Measurements from ENCODE around the gene ST14. TPM values are rescaled to one million over a fixed set of nuclear protein-coding genes. Genes with fewer than 3 reads are reported as not detected.

The ST14 gene
- total and polyA plus RNA-seq, 10 of the 15 experiments (the other 5 are each of a cell fraction or from before 2014, with no cell fraction given), result 0.02 to 3.9 (median 0.73) TPM; not detected in 2

DNA sequence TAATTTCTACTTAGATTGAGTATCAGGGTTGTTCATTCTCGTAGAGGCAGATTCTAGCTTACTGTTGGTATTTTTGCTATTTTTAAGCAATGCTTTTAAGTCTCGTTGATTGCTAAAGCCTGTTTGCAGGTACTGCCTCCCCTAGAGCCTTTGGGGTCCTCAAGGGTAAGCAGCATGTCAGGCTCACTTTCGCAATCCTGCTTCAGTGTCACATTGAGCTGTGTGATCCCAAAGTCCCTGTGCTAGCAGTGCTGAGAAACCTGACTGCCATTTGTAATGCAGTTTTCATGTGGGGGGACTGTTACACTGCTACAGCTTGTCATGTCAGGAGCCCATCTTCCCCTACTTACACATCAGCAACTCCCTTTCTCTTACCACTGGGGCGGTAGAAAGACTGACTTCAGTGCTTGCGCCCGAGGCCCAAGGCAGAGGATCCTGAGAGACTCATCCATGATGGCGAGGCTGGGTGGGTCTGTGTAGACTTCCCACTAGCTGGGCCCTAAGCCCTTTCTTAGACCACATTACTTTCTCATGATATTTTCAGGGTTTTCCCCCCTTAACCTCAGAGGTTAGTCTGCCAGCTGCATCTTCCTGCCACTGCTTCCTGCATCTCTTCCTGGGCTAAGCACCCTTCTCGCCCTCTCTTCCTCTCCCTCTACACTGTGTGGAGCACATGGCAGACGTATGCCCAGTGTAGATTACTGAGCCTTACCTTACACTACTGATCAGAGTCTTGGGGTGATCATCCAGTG lies 40.8 kb upstream of the ST14 start (continued):
- TF ChIP-seq, protein P1, sequence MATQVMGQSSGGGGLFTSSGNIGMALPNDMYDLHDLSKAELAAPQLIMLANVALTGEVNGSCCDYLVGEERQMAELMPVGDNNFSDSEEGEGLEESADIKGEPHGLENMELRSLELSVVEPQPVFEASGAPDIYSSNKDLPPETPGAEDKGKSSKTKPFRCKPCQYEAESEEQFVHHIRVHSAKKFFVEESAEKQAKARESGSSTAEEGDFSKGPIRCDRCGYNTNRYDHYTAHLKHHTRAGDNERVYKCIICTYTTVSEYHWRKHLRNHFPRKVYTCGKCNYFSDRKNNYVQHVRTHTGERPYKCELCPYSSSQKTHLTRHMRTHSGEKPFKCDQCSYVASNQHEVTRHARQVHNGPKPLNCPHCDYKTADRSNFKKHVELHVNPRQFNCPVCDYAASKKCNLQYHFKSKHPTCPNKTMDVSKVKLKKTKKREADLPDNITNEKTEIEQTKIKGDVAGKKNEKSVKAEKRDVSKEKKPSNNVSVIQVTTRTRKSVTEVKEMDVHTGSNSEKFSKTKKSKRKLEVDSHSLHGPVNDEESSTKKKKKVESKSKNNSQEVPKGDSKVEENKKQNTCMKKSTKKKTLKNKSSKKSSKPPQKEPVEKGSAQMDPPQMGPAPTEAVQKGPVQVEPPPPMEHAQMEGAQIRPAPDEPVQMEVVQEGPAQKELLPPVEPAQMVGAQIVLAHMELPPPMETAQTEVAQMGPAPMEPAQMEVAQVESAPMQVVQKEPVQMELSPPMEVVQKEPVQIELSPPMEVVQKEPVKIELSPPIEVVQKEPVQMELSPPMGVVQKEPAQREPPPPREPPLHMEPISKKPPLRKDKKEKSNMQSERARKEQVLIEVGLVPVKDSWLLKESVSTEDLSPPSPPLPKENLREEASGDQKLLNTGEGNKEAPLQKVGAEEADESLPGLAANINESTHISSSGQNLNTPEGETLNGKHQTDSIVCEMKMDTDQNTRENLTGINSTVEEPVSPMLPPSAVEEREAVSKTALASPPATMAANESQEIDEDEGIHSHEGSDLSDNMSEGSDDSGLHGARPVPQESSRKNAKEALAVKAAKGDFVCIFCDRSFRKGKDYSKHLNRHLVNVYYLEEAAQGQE (IDR thresholded peaks at IDR 0.05; ENCODE audit: low read depth, low read length), result no peak
- TF ChIP-seq POLR2AphosphoS2 (IDR thresholded peaks at IDR 0.05; ENCODE audit: low read depth, low read length), result no peak
- no peak for TF ChIP-seq SRF (IDR thresholded peaks at IDR 0.05; ENCODE audit: low read depth in 2 of 2, low read length in 2 of 2)
- no peak for TF ChIP-seq SP1 (IDR thresholded peaks at IDR 0.05; ENCODE audit: low read depth, low read length)
- no peak for TF ChIP-seq NR2C2 (IDR thresholded peaks at IDR 0.05; ENCODE audit: borderline replicate concordance, control insufficient read depth, insufficient read length, low read depth)
- TF ChIP-seq, protein P2, sequence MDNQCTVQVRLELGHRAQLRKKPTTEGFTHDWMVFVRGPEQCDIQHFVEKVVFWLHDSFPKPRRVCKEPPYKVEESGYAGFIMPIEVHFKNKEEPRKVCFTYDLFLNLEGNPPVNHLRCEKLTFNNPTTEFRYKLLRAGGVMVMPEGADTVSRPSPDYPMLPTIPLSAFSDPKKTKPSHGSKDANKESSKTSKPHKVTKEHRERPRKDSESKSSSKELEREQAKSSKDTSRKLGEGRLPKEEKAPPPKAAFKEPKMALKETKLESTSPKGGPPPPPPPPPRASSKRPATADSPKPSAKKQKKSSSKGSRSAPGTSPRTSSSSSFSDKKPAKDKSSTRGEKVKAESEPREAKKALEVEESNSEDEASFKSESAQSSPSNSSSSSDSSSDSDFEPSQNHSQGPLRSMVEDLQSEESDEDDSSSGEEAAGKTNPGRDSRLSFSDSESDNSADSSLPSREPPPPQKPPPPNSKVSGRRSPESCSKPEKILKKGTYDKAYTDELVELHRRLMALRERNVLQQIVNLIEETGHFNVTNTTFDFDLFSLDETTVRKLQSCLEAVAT (IDR thresholded peaks at IDR 0.05), result no peak
- peak; percentile 84 for TF ChIP-seq RUNX3 (IDR thresholded peaks at IDR 0.05; ENCODE audit: low read length)
- TF ChIP-seq BMI1 (IDR thresholded peaks at IDR 0.05; ENCODE audit: borderline replicate concordance), result no peak
- TF ChIP-seq, protein P3, sequence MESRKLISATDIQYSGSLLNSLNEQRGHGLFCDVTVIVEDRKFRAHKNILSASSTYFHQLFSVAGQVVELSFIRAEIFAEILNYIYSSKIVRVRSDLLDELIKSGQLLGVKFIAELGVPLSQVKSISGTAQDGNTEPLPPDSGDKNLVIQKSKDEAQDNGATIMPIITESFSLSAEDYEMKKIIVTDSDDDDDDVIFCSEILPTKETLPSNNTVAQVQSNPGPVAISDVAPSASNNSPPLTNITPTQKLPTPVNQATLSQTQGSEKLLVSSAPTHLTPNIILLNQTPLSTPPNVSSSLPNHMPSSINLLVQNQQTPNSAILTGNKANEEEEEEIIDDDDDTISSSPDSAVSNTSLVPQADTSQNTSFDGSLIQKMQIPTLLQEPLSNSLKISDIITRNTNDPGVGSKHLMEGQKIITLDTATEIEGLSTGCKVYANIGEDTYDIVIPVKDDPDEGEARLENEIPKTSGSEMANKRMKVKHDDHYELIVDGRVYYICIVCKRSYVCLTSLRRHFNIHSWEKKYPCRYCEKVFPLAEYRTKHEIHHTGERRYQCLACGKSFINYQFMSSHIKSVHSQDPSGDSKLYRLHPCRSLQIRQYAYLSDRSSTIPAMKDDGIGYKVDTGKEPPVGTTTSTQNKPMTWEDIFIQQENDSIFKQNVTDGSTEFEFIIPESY (IDR thresholded peaks at IDR 0.05), result no peak
- TF ChIP-seq SUZ12 (IDR thresholded peaks at IDR 0.05; ENCODE audit: unreplicated experiment), result no peak
- TF ChIP-seq, protein P4, sequence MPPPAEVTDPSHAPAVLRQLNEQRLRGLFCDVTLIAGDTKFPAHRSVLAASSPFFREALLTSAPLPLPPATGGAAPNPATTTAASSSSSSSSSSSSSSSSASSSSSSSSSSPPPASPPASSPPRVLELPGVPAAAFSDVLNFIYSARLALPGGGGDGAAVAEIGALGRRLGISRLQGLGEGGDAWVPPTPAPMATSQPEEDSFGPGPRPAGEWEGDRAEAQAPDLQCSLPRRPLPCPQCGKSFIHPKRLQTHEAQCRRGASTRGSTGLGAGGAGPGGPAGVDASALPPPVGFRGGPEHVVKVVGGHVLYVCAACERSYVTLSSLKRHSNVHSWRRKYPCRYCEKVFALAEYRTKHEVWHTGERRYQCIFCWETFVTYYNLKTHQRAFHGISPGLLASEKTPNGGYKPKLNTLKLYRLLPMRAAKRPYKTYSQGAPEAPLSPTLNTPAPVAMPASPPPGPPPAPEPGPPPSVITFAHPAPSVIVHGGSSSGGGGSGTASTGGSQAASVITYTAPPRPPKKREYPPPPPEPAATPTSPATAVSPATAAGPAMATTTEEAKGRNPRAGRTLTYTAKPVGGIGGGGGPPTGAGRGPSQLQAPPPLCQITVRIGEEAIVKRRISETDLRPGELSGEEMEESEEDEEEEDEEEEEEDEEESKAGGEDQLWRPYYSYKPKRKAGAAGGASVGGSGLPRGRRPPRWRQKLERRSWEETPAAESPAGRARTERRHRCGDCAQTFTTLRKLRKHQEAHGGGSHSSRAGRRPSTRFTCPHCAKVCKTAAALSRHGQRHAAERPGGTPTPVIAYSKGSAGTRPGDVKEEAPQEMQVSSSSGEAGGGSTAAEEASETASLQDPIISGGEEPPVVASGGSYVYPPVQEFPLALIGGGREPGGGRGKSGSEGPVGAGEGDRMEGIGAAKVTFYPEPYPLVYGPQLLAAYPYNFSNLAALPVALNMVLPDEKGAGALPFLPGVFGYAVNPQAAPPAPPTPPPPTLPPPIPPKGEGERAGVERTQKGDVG (CRISPR knock-in tag; IDR thresholded peaks at IDR 0.05), result no peak
- TF ChIP-seq, protein P5, sequence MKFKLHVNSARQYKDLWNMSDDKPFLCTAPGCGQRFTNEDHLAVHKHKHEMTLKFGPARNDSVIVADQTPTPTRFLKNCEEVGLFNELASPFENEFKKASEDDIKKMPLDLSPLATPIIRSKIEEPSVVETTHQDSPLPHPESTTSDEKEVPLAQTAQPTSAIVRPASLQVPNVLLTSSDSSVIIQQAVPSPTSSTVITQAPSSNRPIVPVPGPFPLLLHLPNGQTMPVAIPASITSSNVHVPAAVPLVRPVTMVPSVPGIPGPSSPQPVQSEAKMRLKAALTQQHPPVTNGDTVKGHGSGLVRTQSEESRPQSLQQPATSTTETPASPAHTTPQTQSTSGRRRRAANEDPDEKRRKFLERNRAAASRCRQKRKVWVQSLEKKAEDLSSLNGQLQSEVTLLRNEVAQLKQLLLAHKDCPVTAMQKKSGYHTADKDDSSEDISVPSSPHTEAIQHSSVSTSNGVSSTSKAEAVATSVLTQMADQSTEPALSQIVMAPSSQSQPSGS (IDR thresholded peaks at IDR 0.05; ENCODE audit: low read length), result no peak
- TF ChIP-seq, protein P6, sequence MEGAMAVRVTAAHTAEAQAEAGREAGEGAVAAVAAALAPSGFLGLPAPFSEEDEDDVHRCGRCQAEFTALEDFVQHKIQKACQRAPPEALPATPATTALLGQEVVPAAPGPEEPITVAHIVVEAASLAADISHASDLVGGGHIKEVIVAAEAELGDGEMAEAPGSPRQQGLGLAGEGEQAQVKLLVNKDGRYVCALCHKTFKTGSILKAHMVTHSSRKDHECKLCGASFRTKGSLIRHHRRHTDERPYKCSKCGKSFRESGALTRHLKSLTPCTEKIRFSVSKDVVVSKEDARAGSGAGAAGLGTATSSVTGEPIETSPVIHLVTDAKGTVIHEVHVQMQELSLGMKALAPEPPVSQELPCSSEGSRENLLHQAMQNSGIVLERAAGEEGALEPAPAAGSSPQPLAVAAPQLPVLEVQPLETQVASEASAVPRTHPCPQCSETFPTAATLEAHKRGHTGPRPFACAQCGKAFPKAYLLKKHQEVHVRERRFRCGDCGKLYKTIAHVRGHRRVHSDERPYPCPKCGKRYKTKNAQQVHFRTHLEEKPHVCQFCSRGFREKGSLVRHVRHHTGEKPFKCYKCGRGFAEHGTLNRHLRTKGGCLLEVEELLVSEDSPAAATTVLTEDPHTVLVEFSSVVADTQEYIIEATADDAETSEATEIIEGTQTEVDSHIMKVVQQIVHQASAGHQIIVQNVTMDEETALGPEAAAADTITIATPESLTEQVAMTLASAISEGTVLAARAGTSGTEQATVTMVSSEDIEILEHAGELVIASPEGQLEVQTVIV (IDR thresholded peaks at IDR 0.05; ENCODE audit: borderline replicate concordance, partially characterized antibody), result no peak
- TF ChIP-seq MEF2A (IDR thresholded peaks at IDR 0.05; ENCODE audit: insufficient read depth, low read depth, low read length), result no peak

All from GM12878 (cell line).